Fibroblast of peridontal ligament (primary cell): Measurements from ENCODE around the gene CNTNAP5.

Source experiments
- DNase-seq: peaks from one replicate; pipeline ENCODE4 v3.0.0-alpha.2; 2010; ENCODE audit errors: extremely low read depth

Gene CNTNAP5

GRCh38 chr2:124476291-124476690 is 451.2 kb downstream of the CNTNAP5 start:
- no peak for DNase-seq

DNA sequence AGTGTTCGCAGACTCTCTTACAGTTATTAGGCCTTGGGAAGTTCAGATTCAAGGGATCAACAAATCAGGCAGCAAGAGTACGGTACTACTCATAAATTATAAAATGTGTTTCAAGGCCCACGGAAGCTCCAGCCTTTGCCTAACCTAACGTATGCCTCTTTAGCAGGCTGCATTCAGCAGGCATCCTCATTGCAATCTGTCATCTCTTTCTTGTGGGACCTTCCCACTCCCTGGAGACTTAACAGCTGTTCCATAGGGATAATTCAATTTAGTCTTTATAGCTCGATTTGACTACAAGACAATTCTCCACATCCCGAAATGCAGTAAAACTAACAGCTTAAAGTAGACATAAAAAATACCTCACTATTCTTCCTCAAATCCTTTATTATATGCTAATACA is 453.7 kb downstream of the CNTNAP5 start:
- DNase-seq = no peak

GRCh38 chr2:124480958-124481357 is 455.9 kb downstream of the CNTNAP5 start:
- no peak for DNase-seq

GRCh38 chr2:124482044-124482443 is 457.0 kb downstream of the CNTNAP5 start:
- DNase-seq = no peak

- DNase-seq = no peak
These were observed 457.5 kb downstream of the CNTNAP5 start for GRCh38 chr2:124482551-124482950.

GRCh38 chr2:124485659-124486058 is 460.6 kb downstream of the CNTNAP5 start:
- DNase-seq = no peak

DNA sequence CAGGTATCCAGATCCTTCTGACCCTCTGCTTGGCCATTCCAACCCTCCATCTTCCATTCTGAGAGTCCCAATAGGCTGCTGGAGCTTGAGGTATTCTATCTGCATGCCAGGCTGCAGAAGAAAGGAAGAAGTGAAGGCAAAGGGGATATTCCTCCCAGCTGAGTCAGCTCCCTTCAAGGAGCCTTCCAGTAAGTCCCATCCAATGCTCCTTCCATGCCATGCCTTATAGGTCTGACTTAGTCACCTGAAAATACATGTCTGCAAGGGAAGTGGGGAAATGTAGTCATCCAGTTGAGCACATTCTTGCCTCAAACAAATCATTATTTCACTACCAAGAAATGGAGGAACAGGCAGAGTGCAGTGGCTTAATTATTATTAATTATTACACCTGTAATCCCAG is 464.6 kb downstream of the CNTNAP5 start:
- no peak for DNase-seq

DNA sequence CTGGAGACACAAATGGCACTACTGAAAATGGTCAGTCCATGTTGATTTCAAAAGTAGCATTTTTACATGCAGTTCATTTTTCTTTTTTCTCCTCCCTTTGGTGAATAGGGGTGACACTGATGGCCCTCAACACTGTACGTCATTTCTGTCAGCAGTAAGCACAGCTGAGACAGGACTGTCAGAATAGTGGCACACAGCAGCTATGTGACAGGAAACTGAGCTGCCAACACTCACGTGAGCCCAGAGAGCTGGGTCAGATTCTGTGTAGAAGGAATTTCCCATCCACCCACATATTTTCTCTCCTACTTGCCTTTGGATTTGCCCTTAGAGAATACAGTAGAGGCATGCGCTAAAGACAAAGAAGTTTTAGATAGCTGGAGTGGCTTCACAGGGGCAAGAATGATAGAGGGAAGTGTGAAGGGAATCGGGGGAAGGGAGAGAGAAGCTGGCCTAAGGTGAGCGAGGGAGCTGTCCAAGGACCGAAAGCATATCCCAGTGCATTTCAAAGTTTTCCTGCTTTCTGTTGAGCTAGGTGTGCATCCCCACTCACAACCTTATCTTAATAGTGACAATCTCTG is 476.6 kb downstream of the CNTNAP5 start:
- DNase-seq = no peak

- no peak for DNase-seq
These were observed 489.1 kb downstream of the CNTNAP5 start for GRCh38 chr2:124514236-124514635.

GRCh38 chr2:124520953-124521352 is 495.9 kb downstream of the CNTNAP5 start:
- DNase-seq = no peak

DNA sequence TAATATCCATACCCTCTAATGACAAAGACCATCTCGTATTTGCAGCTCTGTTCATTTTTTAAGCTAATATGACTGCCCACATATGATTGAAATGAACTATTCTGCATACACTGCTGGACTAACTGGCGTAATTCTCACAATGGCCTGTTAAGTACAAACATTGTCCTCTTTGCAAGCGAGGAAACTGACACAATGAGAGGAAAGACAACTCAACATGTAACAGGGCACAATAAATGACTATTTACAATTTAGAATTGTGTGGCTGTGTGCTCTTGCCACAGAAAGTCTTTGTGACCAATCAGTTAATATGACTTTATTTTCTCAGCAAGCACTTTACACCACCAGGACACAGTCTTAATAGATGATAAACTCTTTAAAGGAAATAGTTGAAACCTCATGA is 498.0 kb downstream of the CNTNAP5 start:
- DNase-seq = no peak

GRCh38 chr2:124524155-124524915 is 499.2 kb downstream of the CNTNAP5 start:
- DNase-seq = no peak

DNA sequence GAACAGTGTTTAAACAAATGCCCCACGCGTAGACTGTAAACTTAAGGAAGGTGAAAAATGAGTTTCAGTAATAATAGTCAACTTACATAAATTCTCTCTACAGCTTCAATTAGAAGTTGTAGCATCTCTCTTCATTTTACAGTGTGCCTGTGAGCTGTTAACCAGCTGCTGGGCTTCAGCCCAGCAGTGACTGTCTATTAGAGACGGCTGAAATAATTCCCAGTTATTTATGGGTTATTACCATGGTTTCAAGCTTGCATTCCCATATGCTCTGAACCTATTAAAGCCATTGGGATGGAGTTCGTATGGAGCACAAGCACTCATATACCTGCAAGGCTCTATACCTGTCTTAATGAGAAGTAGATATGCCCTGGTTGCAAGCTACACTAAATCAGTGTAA is 501.1 kb downstream of the CNTNAP5 start:
- no peak for DNase-seq

DNA sequence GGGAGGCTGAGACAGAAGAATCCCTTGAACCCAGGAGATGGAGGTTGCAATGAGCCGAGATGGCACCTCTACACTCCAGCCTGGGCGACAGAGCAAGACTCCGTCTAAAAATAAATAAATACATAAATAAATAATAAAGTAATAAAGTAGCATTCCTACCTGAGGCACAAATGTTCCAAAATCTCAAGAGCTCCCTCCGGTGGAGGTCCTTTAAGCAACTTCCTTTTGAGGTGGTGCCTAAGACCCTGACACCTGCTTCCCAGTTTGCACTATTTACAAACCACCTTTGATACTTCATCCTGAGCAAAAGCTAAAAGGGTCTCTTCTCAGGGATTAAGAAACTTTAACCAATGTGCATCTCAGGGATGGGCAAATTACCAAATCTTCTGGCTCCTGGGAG is 505.1 kb downstream of the CNTNAP5 start:
- DNase-seq = no peak

- DNase-seq = no peak
These were observed 508.3 kb downstream of the CNTNAP5 start for GRCh38 chr2:124533226-124533954.

DNA sequence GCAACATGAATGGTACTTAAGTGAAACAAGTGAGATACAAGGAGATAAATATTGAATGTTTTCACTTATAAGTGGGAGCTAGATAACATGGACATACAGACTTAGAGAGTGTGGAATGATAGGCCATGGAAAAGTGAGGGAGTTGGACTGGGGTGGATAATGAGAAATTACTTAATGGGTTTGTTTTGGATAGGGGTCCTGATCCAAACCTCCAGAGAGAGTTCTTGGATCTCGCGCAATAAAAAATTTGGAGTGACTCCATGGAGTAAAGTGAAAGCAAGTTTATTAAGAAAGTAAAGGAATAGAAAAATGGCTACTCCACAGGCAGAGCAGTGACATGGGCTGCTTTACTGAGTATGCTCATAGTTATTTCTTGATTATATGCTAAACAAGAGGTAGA is 508.9 kb downstream of the CNTNAP5 start:
- DNase-seq = no peak

- DNase-seq = no peak
These were observed 510.7 kb downstream of the CNTNAP5 start for GRCh38 chr2:124535816-124536215.

DNA sequence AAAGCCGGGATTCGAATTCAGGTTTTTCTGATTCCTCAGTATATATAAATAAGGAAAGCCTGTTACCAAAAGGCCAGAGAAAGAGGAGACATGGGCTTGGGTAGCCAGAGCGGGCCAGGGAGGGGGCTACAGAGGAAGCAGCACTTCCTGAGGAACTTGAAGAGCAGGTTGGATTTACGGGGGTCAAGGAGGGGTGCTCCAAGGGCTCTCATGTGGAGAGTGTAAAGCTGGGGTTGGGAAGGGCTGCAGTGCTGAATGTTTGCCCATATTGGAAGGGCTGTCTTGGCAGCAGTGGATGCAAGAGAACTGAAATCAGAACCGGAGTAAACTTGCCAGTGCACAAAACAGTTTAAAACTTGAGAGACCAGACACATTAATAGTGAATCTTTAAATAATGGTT is 511.5 kb downstream of the CNTNAP5 start:
- no peak for DNase-seq

GRCh38 chr2:124538549-124538948 is 513.5 kb downstream of the CNTNAP5 start:
- DNase-seq = no peak

GRCh38 chr2:124540805-124541204 is 515.7 kb downstream of the CNTNAP5 start:
- no peak for DNase-seq

- DNase-seq = no peak
These were observed 518.0 kb downstream of the CNTNAP5 start for GRCh38 chr2:124542932-124543640.

- DNase-seq = no peak
These were observed 522.6 kb downstream of the CNTNAP5 start for GRCh38 chr2:124547700-124548099.
